SH-SY5Y (cell line): ENCODE data around the gene SEC61B.

Experiments
- GATA2 ChIP-seq: IDR thresholded peaks from 2 replicates; pipeline ENCODE4 v1.6.1; 2011; ENCODE audit warnings: mild to moderate bottlenecking, low read depth, low read length
- GATA3 ChIP-seq: IDR thresholded peaks from 2 replicates; pipeline ENCODE4 v1.6.1; 2011; ENCODE audit warnings: low read depth, mild to moderate bottlenecking, low read length, moderate library complexity

The SEC61B gene

DNA sequence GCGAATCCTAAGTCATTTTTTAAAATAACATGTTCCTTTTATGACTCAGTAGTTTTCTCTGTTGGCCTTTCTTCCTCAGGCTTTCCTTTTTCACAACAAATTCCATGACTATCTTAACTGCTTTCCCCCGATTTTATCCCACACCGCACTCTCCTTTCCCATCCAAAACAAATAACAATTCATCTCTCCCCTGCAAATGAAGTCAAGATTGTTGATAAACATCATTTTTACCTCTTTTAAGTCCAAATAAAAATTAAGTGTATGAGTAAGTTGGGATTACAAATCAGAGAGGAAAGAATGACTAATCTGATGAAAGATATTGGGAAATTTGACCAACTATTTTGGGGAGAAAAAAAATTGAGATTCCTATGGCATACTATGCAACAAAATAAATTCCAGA lies 47.3 kb downstream of the SEC61B start:
- no peak for TF ChIP-seq GATA3
- TF ChIP-seq GATA2, result no peak

DNA sequence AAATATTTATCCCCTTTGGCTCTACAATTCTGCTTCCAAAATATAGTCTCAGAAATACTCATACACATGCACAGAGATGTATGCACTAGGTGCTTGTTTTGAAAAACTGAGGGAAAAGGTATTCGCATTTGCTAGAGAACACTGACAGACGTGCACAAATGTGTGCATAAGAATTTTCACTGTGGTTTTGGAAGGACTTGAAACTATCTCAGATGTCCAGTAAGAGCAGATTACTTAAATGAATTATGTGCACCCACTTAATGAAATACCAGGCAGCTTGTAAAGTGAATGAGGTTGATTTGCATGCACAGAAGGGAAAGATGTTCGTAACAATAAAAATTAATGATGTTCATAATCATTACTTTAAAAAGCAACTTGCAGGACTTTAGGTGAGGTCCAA lies 48.4 kb downstream of the SEC61B start:
- TF ChIP-seq GATA2, result no peak
- TF ChIP-seq GATA3, result no peak

DNA sequence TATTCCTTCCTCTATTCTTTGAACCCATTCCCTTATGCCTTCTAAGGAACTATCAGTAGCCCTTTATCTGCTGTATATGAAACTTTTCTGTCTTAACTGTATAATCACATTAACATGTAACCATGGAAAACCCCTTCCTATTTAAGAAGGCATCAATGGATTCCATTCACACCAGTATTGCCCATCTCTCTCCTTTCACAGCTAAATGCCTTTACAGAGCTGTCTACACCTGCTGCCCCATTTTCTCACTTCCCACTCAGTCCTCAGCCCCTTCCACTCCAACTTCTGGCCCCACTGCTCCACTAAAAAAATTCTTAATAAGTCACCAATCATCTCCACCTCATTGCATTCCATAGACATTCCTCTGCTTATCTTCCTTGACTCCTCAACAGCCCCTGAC lies 50.8 kb downstream of the SEC61B start:
- TF ChIP-seq GATA2, result no peak

DNA sequence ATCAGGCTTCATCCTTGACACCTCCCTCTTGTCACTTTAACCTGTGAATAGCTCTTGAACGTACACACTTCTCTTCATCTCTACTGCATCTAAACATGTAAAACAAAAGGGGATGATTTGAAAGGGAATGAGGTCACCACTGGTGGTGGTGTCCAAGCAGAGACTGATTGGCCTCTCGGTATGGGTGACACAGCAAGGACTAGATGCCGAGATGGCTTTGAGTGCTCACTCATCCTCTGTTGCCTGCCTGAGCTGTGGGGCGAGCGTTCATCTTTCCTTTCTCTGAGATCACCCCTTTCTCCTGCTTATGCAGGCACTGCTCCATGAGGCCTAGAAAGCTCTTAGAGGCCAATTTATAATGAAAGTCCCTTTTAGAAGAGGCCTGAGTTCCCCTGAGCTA lies 51.9 kb downstream of the SEC61B start:
- no peak for TF ChIP-seq GATA2

DNA sequence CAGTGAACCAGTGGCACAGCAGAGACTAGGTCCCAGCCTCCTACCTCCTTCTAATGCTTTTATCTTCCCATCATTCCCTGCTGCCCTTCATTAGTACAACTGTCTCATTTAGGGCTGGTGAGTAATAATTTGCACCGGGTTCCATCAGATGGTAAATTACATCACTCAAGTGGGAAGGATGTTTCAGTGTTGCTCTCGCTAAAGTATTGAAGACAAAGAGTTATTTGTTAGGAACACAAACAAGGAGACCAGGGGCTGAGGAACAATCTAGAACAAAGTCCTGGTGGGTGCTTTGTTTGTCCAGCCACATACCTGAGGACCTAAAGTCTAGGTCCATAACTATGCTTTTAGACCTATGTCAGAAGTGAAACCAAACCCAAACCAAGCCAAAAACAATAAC lies 52.4 kb downstream of the SEC61B start:
- no peak for TF ChIP-seq GATA3
- no peak for TF ChIP-seq GATA2
